ENCODE measurements around the gene GOLGA6A. TPM values are rescaled to one million over a fixed set of nuclear protein-coding genes. Genes with fewer than 3 reads are reported as not detected.
A peak's percentile ranks its signal among the peaks of the same experiment; 100 is the strongest.

GOLGA6A gene
- total RNA-seq, 1 experiment from 2014 or later = 1.0 TPM

DNA sequence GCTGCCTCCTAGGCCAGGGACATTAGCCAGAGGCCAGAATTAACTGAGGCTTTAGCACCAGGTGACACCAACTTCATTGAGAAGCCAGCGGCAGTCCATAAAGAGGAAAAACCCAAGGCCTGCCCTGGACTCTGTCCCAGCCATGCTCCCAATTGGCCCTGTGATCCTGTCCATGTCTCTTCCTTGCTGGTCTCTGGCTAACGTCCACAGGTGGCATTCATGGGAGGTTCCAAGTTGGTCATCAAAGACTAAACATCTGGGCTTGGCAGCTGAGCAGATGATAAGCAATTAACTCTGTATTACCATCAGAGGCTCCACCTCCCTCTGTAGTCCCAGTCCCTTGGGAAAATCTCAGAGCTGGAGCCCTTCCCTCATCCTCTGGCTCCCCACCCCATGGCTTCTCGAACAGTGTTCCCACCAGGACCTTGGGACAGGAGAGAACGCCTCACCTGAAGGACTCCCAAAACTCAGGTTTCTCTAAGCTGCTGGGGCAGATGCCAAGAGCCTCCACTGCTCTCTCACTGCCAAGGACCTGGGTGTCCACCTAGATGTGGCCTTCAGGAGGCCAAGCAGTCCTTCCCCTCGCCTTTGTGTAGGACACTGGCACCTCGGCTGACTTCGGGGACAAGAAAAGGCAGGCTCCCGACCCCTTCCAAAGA lies 40.4 kb downstream of the GOLGA6A start:
- no peak for DNase-seq (ENCODE audit: low read depth)
- in situ Hi-C loops (cut with HindIII; ENCODE audit: low pct_unique_long_range_greater_than_20kb, low sequenced_read_pairs) = no loop called here

GRCh38 chr15:74041311-74041756 lies 41.0 kb downstream of the GOLGA6A start:
- in situ Hi-C loops (cut with HindIII; ENCODE audit: low pct_unique_long_range_greater_than_20kb, low sequenced_read_pairs) = no loop called here
- no peak for DNase-seq (ENCODE audit: low read depth)

DNA sequence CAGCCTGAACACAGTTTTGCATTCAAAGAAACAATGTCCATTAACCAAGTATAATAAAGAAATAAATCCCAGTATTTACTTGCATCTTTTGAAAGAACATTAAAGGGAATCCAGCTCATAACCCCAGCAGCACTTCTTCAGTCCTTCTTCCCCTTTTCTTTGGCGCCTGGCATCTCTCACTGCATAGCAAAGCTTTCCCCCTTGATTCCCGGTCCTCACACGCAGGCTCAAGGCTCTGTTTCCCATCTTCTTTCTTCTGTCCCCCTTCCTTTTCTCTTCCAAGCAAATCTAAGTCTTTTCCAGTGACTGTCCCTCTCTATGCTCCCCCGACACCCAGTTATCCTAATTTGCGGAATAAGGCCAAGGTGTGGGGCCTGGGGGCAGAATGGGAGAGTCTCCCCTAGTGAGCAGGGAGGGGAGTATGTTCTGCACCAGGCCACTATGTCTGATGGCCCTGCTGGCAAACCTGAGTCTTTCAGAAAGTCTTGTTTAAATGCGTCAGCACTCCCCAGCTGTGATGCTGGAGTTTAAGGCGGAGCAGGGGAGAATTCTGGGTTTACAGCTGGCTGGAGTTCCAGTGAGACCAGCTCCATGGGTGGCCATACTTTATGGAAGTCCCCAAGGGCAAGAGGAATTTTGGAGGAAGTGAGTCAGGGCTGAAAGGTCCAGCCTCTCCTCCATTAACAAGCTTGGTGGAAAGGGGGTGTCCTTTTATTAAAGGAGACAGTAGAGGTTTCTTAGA lies 42.1 kb downstream of the GOLGA6A start:
- DNase-seq (ENCODE audit: low read depth) = no peak
- in situ Hi-C loops (cut with HindIII; ENCODE audit: low pct_unique_long_range_greater_than_20kb, low sequenced_read_pairs) = no loop called here

- in situ Hi-C loops (cut with HindIII; ENCODE audit: low pct_unique_long_range_greater_than_20kb, low sequenced_read_pairs) = no loop called here
- no peak for DNase-seq (ENCODE audit: low read depth)
Measured at GRCh38 chr15:74039656-74040010, 42.7 kb downstream of the GOLGA6A start.

- in situ Hi-C loops (cut with HindIII; ENCODE audit: low pct_unique_long_range_greater_than_20kb, low sequenced_read_pairs) = no loop called here
- DNase-seq (ENCODE audit: low read depth) = no peak
Measured at GRCh38 chr15:74038707-74039655, 43.4 kb downstream of the GOLGA6A start.

DNA sequence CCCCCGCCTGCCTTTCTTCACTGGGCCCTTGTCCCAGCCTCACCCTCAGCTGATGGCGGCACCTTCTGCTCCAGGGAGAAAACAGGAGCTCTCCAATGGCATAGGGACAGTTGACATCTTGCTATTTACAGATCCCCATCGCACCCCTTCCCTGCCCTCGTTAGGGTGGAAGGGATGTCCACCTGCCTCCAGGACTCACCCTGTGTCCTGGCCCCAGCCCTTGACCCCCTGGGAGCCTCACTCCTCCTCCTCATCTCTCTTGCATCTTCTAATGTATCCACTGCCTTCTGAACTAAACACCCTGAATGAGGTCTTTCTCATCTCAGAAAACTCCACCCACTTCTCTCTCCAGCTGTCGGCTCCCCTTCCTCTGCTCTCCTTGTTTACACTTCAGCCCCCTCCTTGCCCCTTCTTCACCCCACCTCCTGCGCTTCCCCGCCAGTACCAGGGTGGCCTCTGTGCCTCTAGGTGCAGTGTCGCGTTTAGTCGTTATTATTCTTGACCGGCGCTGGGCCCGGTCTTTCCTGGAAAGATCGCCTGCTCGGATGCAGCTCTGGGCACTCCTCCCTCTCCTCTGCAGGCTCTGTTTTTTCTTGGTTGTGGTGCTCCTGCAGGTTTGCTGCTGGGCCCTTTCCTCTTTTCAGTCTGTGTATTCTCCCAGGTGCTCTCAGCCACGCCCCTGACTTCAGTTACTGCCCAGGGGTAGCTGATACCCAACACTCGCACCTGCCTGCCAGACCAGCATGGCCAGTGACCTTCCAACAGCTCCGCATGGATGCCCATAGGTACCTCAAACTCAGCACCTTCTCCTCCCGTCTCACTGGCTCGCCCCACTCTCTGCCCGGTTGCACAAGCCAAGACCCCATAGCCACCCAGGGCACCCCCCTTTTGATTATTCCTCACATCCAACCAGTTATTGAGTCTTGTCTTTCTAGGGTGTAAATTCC lies 44.9 kb downstream of the GOLGA6A start:
- in situ Hi-C loops (cut with HindIII; ENCODE audit: low pct_unique_long_range_greater_than_20kb, low sequenced_read_pairs) = no loop called here
- DNase-seq (ENCODE audit: low read depth) = no peak

- in situ Hi-C loops (cut with HindIII; ENCODE audit: low pct_unique_long_range_greater_than_20kb, low sequenced_read_pairs) = no loop called here
- DNase-seq (ENCODE audit: low read depth) = peak; percentile 52
Measured at GRCh38 chr15:74036271-74037170, 45.8 kb downstream of the GOLGA6A start.

DNA sequence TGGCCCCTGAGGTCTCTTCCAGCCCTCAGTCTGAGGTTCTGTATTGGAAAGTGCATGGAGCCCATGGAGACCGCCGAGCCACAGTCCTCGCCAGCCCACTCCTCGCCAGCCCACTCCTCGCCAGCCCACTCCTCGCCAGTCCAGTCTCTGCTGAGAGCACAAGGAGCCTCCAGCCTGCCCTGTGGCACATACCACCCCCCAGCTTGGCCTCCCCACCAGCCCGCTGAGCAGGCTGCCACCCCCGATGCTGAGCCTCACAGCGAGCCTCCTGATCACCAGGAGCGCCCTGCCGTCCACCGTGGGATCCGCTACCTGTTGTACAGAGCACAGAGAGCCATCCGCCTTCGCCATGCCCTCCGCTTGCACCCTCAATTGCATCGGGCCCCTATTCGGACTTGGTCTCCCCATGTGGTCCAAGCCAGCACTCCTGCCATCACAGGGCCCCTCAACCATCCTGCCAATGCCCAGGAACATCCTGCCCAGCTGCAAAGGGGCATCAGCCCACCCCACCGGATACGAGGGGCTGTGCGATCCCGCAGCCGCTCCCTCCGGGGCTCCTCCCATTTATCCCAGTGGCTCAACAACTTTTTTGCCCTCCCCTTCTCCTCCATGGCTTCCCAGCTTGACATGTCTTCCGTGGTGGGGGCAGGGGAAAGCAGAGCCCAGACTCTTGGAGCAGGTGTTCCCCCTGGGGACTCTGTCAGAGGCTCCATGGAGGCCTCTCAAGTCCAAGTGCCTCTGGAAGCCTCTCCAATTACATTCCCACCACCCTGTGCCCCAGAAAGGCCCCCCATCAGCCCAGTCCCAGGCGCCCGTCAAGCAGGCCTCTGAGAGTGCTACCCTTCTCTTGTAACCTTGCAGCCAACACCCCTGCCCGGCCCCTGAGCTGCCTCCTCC lies 47.0 kb downstream of the GOLGA6A start:
- DNase-seq (ENCODE audit: low read depth) = no peak
- in situ Hi-C loops (cut with HindIII; ENCODE audit: low pct_unique_long_range_greater_than_20kb, low sequenced_read_pairs) = no loop called here

- in situ Hi-C loops (cut with HindIII; ENCODE audit: low pct_unique_long_range_greater_than_20kb, low sequenced_read_pairs) = no loop called here
- no peak for DNase-seq (ENCODE audit: low read depth)
Measured at GRCh38 chr15:74034206-74034755, 48.1 kb downstream of the GOLGA6A start.

- no peak for DNase-seq (ENCODE audit: low read depth)
- in situ Hi-C loops (cut with HindIII; ENCODE audit: low pct_unique_long_range_greater_than_20kb, low sequenced_read_pairs) = no loop called here
Measured at GRCh38 chr15:74032606-74033561, 49.5 kb downstream of the GOLGA6A start.

DNA sequence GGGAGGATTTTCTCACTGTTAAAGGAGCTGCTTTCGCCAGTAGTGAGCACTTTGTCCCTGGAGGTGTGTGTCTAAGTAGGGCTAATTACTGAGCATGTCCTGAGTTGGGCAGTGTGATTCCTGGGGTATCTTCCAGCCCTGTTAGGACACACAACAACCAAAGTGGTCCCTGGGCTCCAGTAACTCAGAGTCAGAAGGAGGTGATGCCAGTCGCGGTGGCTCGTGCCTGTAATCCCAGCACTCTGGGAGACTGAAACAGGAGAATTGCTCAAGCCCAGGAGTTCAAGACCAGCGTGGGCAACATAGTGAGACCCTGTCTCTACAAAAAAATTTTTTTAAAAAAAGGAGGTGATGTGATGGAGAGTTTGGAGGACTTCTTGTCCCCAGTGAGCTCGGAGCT lies 50.3 kb downstream of the GOLGA6A start:
- in situ Hi-C loops (cut with HindIII; ENCODE audit: low pct_unique_long_range_greater_than_20kb, low sequenced_read_pairs) = no loop called here
- no peak for DNase-seq (ENCODE audit: low read depth)

DNA sequence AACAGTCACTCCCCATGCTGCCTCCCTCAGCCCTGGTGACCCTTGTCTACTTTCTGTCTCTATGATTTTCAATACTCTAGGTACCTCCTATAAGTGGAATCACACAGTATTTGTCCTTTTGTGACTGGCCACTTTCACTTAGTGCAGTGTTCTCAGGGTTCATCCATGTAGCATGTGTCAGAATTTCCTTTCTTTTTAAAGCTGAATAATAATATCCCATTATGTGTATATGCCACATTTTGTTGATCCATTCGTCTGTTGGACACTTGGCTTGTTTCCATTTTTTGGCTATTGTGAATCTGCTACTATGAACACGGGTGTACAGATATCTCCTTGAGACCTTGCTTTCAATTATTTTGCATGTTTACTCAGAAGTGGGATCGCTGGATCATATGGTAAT lies 53.7 kb downstream of the GOLGA6A start:
- no peak for DNase-seq (ENCODE audit: low read depth)
- in situ Hi-C loops (cut with HindIII; ENCODE audit: low pct_unique_long_range_greater_than_20kb, low sequenced_read_pairs) = no loop called here

GRCh38 chr15:74027688-74028087 lies 54.7 kb downstream of the GOLGA6A start:
- no peak for DNase-seq (ENCODE audit: low read depth)
- in situ Hi-C loops (cut with HindIII; ENCODE audit: low pct_unique_long_range_greater_than_20kb, low sequenced_read_pairs) = no loop called here

DNA sequence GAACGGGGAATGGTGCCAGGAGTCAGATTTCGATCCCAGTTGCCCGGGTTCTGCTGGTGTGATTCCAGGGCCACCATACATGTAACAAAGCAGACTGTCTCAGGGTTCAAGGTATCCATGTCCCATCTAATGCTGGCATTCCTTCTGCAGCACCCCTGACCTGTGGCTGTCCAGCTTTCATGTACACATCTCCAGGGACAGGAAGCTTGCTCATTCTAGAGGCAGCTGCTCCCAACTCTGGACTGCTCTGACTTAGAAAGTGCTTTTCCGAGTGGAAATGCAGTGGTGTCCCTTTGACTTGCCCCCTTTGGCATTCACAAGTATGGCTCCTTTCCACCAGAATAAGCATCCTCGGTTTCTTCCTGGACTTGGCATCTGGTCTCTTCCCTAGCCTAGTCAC lies 56.9 kb downstream of the GOLGA6A start:
- no peak for DNase-seq (ENCODE audit: low read depth)
- in situ Hi-C loops (cut with HindIII; ENCODE audit: low pct_unique_long_range_greater_than_20kb, low sequenced_read_pairs) = no loop called here

DNA sequence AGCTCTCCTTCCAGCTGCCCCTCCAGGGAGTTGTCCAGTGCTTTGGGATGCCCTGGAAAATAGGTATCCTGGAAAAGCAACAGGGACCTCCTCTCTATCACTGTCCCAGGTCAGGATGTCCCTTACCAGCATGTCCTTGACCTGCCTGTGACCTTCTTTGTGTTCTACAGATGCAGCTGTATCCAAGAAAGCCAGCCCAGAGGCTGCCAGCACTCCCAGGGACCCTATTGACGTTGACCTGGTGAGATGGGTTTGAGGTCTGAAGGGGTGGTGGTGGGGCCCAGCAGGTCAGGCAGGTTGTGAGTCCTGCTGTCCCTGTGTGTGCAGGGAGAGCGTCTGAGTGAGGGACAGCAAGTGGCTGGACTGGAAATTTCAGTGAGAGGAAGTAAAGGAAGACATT lies 57.7 kb downstream of the GOLGA6A start:
- DNase-seq (ENCODE audit: low read depth) = no peak
- in situ Hi-C loops (cut with HindIII; ENCODE audit: low pct_unique_long_range_greater_than_20kb, low sequenced_read_pairs) = no loop called here

Data from Caki2 (cell line).